Liver (tissue), 9 donors: ENCODE measurements around the gene KAZN. TPM values are rescaled to one million over a fixed set of nuclear protein-coding genes. Genes with fewer than 3 reads are reported as not detected.

Source experiments
- DNase-seq: peaks from one replicate; pipeline ENCODE4 v3.0.0-alpha.2; 2017; ENCODE audit warnings: low spot score
- H3K27ac ChIP-seq, 2 donors: one replicate each; pipeline ENCODE4 v1.7.0; 2013; ENCODE audit warnings: inconsistent platforms in 2 of 2, low read length in 2 of 2, control low read depth in 1 of 2, low read depth in 1 of 2, mild to moderate bottlenecking in 1 of 2
- H3K27me3 ChIP-seq, 4 donors: one replicate each; pipeline versions ENCODE4 v1.6.1 to v1.7.0; 2013; ENCODE audit warnings: low read length in 3 of 4, inconsistent platforms in 1 of 4, mild to moderate bottlenecking in 1 of 4, moderate library complexity in 1 of 4; ENCODE audit not compliant: control insufficient read depth in 4 of 4, insufficient read depth in 4 of 4
- H3K36me3 ChIP-seq, 4 donors: one replicate each; pipeline versions ENCODE4 v1.6.1 to v1.7.0; 2013; ENCODE audit warnings: low read length in 3 of 4, mild to moderate bottlenecking in 3 of 4, low read depth in 1 of 4, moderate library complexity in 1 of 4; ENCODE audit not compliant: control insufficient read depth in 4 of 4, insufficient read depth in 3 of 4
- H3K4me1 ChIP-seq, 4 donors: one replicate each; pipeline versions ENCODE4 v1.6.1 to v1.7.0; 2013; ENCODE audit warnings: low read length in 3 of 4, mild to moderate bottlenecking in 3 of 4, moderate library complexity in 1 of 4; ENCODE audit not compliant: control insufficient read depth in 4 of 4, insufficient read depth in 4 of 4
- H3K4me3 ChIP-seq, 3 donors: one replicate each; pipeline versions ENCODE4 v1.6.1 to v1.7.0; 2013; ENCODE audit warnings: low read length in 3 of 3, control low read depth in 1 of 3, low read depth in 1 of 3, mild to moderate bottlenecking in 1 of 3
- H3K9ac ChIP-seq, 2 donors: one replicate each; pipeline ENCODE4 v1.7.0; 2013; ENCODE audit warnings: low read length in 2 of 2, mild to moderate bottlenecking in 2 of 2, moderate library complexity in 2 of 2, control low read depth in 1 of 2, low read depth in 1 of 2
- H3K9me3 ChIP-seq, 4 donors: one replicate each; pipeline versions ENCODE4 v1.6.1 to v1.7.0; 2013; ENCODE audit warnings: low read length in 3 of 4; ENCODE audit not compliant: control insufficient read depth in 4 of 4
- ATF3 ChIP-seq: IDR thresholded peaks from 2 replicates; pipeline ENCODE4 v1.6.1; 2016; ENCODE audit warnings: antibody characterized with exemption
- CTCF ChIP-seq: fragments of 150-350 bp; IDR thresholded peaks from 2 replicates; pipeline ENCODE4 v1.5.1; 2017; ENCODE audit warnings: improper control_type of control experiment, low read depth, low read length; ENCODE audit not compliant: missing input control
- EGR1 ChIP-seq, 2 donors: IDR thresholded peaks; 2 replicates each; pipeline ENCODE4 v1.6.1; 2016 to 2018; ENCODE audit warnings: antibody characterized with exemption in 2 of 2, low read depth in 2 of 2
- FOXA1 ChIP-seq: IDR thresholded peaks from 2 replicates; pipeline ENCODE4 v1.6.1; 2016; ENCODE audit warnings: antibody characterized with exemption
- FOXA2 ChIP-seq: IDR thresholded peaks from 2 replicates; pipeline ENCODE4 v1.6.1; 2016; ENCODE audit warnings: antibody characterized with exemption
- GABPA ChIP-seq, 2 donors: IDR thresholded peaks in 1 of 2; conservative IDR thresholded peaks in 1 of 2; 2 replicates each; pipeline ENCODE4 v1.6.1; 2016; ENCODE audit warnings: antibody characterized with exemption in 2 of 2, mild to moderate bottlenecking in 1 of 2, moderate library complexity in 1 of 2
- HNF4A ChIP-seq, 2 donors: conservative IDR thresholded peaks; 2 replicates each; pipeline ENCODE4 v1.6.1; 2016; ENCODE audit warnings: antibody characterized with exemption in 2 of 2, mild to moderate bottlenecking in 2 of 2
- JUND ChIP-seq, 2 donors: IDR thresholded peaks; 2 replicates each; pipeline ENCODE4 v1.6.1; 2016; ENCODE audit warnings: antibody characterized with exemption in 2 of 2
- RAD21 ChIP-seq, 2 donors: IDR thresholded peaks; 2 replicates each; pipeline ENCODE4 v1.6.1; 2016; ENCODE audit warnings: antibody characterized with exemption in 2 of 2, mild to moderate bottlenecking in 2 of 2
- RXRA ChIP-seq, 2 donors: IDR thresholded peaks; 2 replicates each; pipeline ENCODE4 v1.6.1; 2017 to 2018; ENCODE audit warnings: antibody characterized with exemption in 2 of 2, mild to moderate bottlenecking in 1 of 2
- SP1 ChIP-seq: IDR thresholded peaks from 2 replicates; pipeline ENCODE4 v1.6.1; 2018; ENCODE audit warnings: antibody characterized with exemption, mild to moderate bottlenecking
- TAF1 ChIP-seq: conservative IDR thresholded peaks from 2 replicates; pipeline ENCODE4 v1.6.1; 2016; ENCODE audit warnings: antibody characterized with exemption, mild to moderate bottlenecking
- YY1 ChIP-seq: IDR thresholded peaks from 2 replicates; pipeline ENCODE4 v1.6.1; 2016; ENCODE audit warnings: antibody characterized with exemption, mild to moderate bottlenecking
- WGBS: extraction: QIAGEN DNeasy Blood & Tissue Kit; methylation state at CpG from one replicate; pipeline ENCODE4 v1.1.7; 2013; 5-methylcytosine and 5-hydroxymethylcytosine counted together
- polyA plus RNA-seq, 2 donors: library from polyadenylated mRNA; stranded (reverse) in 1 of 2; unstranded in 1 of 2; fragments of 200-250 nt in 1 of 2; fragments of >200 nt in 1 of 2; fragmentation: Nextera tagmentation in 1 of 2; extraction: Ambion mirVana in 1 of 2; gene quantifications; one replicate each; pipeline versions ENCODE4 v1.2.1 to v1.2.3, GENCODE V29; 2013 to 2015
- total RNA-seq, 2 donors: library from RNA; depleted of rRNA; stranded (reverse); fragments of >200 nt; gene quantifications; one replicate each; pipeline ENCODE4 v1.2.3, GENCODE V29; 2014
- TF ChIP-seq, protein P1 (sequence below): IDR thresholded peaks from 2 replicates; pipeline ENCODE4 v1.6.1; 2016; ENCODE audit warnings: antibody characterized with exemption
- TF ChIP-seq, protein P2 (sequence below): IDR thresholded peaks from 2 replicates; pipeline ENCODE4 v1.6.1; 2016; ENCODE audit warnings: antibody characterized with exemption, mild to moderate bottlenecking
- donor health status: healthy.
- donor health status: healthy.
- donor health status: healthy.
- donor health status: healthy.
- donor health status: healthy.

KAZN gene
- total and polyA plus RNA-seq, 4 donors = 1.9 to 6.9 (median 2.4) TPM

DNA sequence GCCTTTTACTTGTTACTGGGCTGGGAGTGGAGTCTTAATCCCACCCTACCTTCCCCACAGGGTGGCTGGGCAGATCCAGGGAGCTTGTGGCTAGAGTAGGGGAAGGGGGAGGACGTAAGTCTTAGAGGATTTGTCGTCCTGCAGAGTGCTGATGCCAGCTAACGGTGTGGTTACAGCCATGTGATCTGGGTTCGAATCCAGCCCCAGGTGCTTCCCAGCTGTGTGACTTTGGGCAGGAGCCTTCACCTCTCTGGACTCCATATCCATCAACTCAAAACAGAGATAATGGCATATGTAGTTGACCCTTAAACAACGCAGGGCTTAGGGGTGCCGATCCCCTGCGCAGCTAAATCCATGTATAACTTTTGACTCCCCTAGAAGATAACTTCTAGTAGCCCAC is 446.6 kb downstream of the KAZN start:
- H3K27me3 ChIP-seq = no peaks in the 10 kb centered on the region
- H3K9ac ChIP-seq = no peak overlapping the region
- H3K4me1 ChIP-seq = no peaks in the 10 kb centered on the region
- H3K4me3 ChIP-seq = no peak overlapping the region
- no peaks in the 10 kb centered on the region for H3K36me3 ChIP-seq
- 79% methylated on average over 7 of the region's 7 CpGs for WGBS
- no peak for DNase-seq
- H3K27ac ChIP-seq = no peak overlapping the region
- H3K9me3 ChIP-seq = no peaks in the 10 kb centered on the region
- TF ChIP-seq, protein P1, sequence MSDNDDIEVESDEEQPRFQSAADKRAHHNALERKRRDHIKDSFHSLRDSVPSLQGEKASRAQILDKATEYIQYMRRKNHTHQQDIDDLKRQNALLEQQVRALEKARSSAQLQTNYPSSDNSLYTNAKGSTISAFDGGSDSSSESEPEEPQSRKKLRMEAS = no peak
- TF ChIP-seq CTCF (no peak), TAF1 (no peak), EGR1 (IDR thresholded peaks at IDR 0.05; ENCODE audit: low read depth in 2 of 2) (no peak), ATF3 (no peak), RAD21 (IDR thresholded peaks at IDR 0.05) (no peak), GABPA (IDR thresholded peaks at IDR 0.05 in 1 of 2, conservative IDR thresholded peaks at IDR 0.05 in 1 of 2) (no peak), RXRA (IDR thresholded peaks at IDR 0.05) (no peak), HNF4A (conservative IDR thresholded peaks at IDR 0.05) (no peak), YY1 (no peak), FOXA2 (no peak), FOXA1 (no peak), JUND (IDR thresholded peaks at IDR 0.05) (no peak), SP1 (no peak)
- TF ChIP-seq, protein P2, sequence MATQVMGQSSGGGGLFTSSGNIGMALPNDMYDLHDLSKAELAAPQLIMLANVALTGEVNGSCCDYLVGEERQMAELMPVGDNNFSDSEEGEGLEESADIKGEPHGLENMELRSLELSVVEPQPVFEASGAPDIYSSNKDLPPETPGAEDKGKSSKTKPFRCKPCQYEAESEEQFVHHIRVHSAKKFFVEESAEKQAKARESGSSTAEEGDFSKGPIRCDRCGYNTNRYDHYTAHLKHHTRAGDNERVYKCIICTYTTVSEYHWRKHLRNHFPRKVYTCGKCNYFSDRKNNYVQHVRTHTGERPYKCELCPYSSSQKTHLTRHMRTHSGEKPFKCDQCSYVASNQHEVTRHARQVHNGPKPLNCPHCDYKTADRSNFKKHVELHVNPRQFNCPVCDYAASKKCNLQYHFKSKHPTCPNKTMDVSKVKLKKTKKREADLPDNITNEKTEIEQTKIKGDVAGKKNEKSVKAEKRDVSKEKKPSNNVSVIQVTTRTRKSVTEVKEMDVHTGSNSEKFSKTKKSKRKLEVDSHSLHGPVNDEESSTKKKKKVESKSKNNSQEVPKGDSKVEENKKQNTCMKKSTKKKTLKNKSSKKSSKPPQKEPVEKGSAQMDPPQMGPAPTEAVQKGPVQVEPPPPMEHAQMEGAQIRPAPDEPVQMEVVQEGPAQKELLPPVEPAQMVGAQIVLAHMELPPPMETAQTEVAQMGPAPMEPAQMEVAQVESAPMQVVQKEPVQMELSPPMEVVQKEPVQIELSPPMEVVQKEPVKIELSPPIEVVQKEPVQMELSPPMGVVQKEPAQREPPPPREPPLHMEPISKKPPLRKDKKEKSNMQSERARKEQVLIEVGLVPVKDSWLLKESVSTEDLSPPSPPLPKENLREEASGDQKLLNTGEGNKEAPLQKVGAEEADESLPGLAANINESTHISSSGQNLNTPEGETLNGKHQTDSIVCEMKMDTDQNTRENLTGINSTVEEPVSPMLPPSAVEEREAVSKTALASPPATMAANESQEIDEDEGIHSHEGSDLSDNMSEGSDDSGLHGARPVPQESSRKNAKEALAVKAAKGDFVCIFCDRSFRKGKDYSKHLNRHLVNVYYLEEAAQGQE = no peak

GRCh38 chr1:15046487-15047165 is 448.1 kb downstream of the KAZN start:
- TF ChIP-seq RAD21 (IDR thresholded peaks at IDR 0.05) = peak; percentile 88 to 91
- TF ChIP-seq CTCF = peak; percentile 80
- no peak for TF ChIP-seq SP1
- no peak for TF ChIP-seq EGR1 (IDR thresholded peaks at IDR 0.05; ENCODE audit: low read depth in 2 of 2)
- H3K9me3 ChIP-seq = no peaks in the 10 kb centered on the region
- H3K27ac ChIP-seq = no peak overlapping the region
- no peaks in the 10 kb centered on the region for H3K27me3 ChIP-seq
- DNase-seq = peak; percentile 73
- H3K4me1 ChIP-seq = no peaks in the 10 kb centered on the region
- WGBS = 42% methylated on average over 14 of the region's 14 CpGs
- H3K9ac ChIP-seq = no peak overlapping the region
- no peaks in the 10 kb centered on the region for H3K36me3 ChIP-seq
- no peak overlapping the region for H3K4me3 ChIP-seq
